OCI-LY1 (cell line): ENCODE measurements around the gene SMIM1.

Experiments used
- H2AFZ ChIP-seq: fragments of 200-600 bp; sonication (generic), shearing (Covaris generic); 2 replicates; pipeline ENCODE4 v1.6.0; 2014; ENCODE audit warnings: antibody characterized with exemption, mild to moderate bottlenecking, low read length
- H3F3A ChIP-seq: fragments of 200-600 bp; sonication (generic), shearing (Covaris generic); 2 replicates; pipeline ENCODE4 v1.6.0; 2014; ENCODE audit warnings: mild to moderate bottlenecking, antibody characterized with exemption, low read length, moderate library complexity; ENCODE audit not compliant: insufficient read depth
- H3K27ac ChIP-seq: fragments of 200-600 bp; sonication (generic); 2 replicates; pipeline ENCODE4 v1.5.1; 2014; ENCODE audit warnings: low read length, mixed run types, mild to moderate bottlenecking, low read depth; ENCODE audit not compliant: poor library complexity, severe bottlenecking
- H3K27me3 ChIP-seq: fragments of 200-600 bp; sonication (generic); 2 replicates; pipeline ENCODE4 v1.6.0; 2014; ENCODE audit warnings: antibody characterized with exemption, mild to moderate bottlenecking, low read length, moderate library complexity; ENCODE audit not compliant: insufficient read depth
- H3K36me3 ChIP-seq: fragments of 200-600 bp; sonication (generic); 2 replicates; pipeline ENCODE4 v1.6.1; 2014; ENCODE audit warnings: mild to moderate bottlenecking, antibody characterized with exemption, low read length, moderate library complexity, mixed read lengths; ENCODE audit not compliant: insufficient read depth
- H3K4me1 ChIP-seq: fragments of 200-600 bp; sonication (generic); 2 replicates; pipeline ENCODE4 v1.5.1; 2014; ENCODE audit warnings: mild to moderate bottlenecking, low read length, moderate library complexity; ENCODE audit not compliant: insufficient read depth, severe bottlenecking
- H3K4me2 ChIP-seq: fragments of 200-600 bp; sonication (generic), shearing (Covaris generic); 2 replicates; pipeline ENCODE4 v1.6.1; 2014; ENCODE audit warnings: low read length
- H3K4me3 ChIP-seq: fragments of 200-600 bp; sonication (generic); 2 replicates; pipeline ENCODE4 v1.5.1; 2014; ENCODE audit warnings: low read length, low read depth, mild to moderate bottlenecking, mixed read lengths; ENCODE audit not compliant: poor library complexity, severe bottlenecking
- H3K79me2 ChIP-seq: fragments of 200-600 bp; shearing (Covaris generic); 2 replicates; pipeline ENCODE4 v1.6.1; 2016; ENCODE audit warnings: mixed run types, low read length, mixed read lengths; ENCODE audit not compliant: insufficient read depth
- H3K9ac ChIP-seq: fragments of 200-600 bp; sonication (generic), shearing (Covaris generic); 2 replicates; pipeline ENCODE4 v1.6.1; 2014; ENCODE audit warnings: mild to moderate bottlenecking, low read length, mixed read lengths
- H3K9me2 ChIP-seq: fragments of 200-600 bp; sonication (generic), shearing (Covaris generic); 2 replicates; pipeline ENCODE4 v1.6.1; 2014; ENCODE audit warnings: low read depth, mild to moderate bottlenecking, low read length, mixed read lengths
- H3K9me3 ChIP-seq: fragments of 200-600 bp; shearing (Covaris generic); 2 replicates; pipeline ENCODE4 v1.6.1; 2014; ENCODE audit warnings: low read length, mixed read lengths
- H4K20me1 ChIP-seq: fragments of 200-600 bp; sonication (generic), shearing (Covaris generic); 2 replicates; pipeline ENCODE4 v1.6.0; 2016; ENCODE audit warnings: mild to moderate bottlenecking, low read length; ENCODE audit not compliant: insufficient read depth
- CTCF ChIP-seq: fragments of 200-600 bp; sonication (generic), shearing (Covaris generic); IDR thresholded peaks from 2 replicates; pipeline ENCODE4 v1.5.1; 2017; ENCODE audit warnings: mild to moderate bottlenecking, antibody characterized with exemption, low read length, moderate library complexity, mixed read lengths
- EZH2 ChIP-seq: fragments of 200-600 bp; sonication (generic), shearing (Covaris generic); IDR thresholded peaks from 2 replicates; pipeline ENCODE4 v1.8.0; 2017; ENCODE audit warnings: borderline replicate concordance, mixed run types, mild to moderate bottlenecking, antibody characterized with exemption, low read length, moderate library complexity, mixed read lengths

Gene SMIM1

GRCh38 chr1:3744646-3745045 is 27.9 kb upstream of the SMIM1 start:
- Histone ChIP-seq H3K4me1 (peaks cover 31% of the 10 kb centered on the region), H3K9ac (no peak overlapping the region), H3K9me2 (no peaks in the 10 kb centered on the region), H3K36me3 (peaks cover 23% of the 10 kb centered on the region; the same call in 1 of the 2 replicates), H3K27me3 (no peaks in the 10 kb centered on the region), H4K20me1 (no peaks in the 10 kb centered on the region), H2AFZ (no peak overlapping the region), H3K9me3 (no peaks in the 10 kb centered on the region), H3K4me3 (no peak overlapping the region), H3K79me2 (no peaks in the 10 kb centered on the region), H3K27ac (no peak overlapping the region), H3K4me2 (no peak overlapping the region), H3F3A (no peaks in the 10 kb centered on the region)
- TF ChIP-seq CTCF: no peak
- TF ChIP-seq EZH2: no peak

- Histone ChIP-seq H3K4me2 (peak overlapping the region; percentile 91; the same call in 1 of the 2 replicates), H3K4me3 (peak overlapping the region; percentile 94), H3K27ac (no peak overlapping the region)
Measured at GRCh38 chr1:3745071-3745470, 27.5 kb upstream of the SMIM1 start.

GRCh38 chr1:3745590-3746381 is 26.8 kb upstream of the SMIM1 start:
- Histone ChIP-seq H2AFZ (no peak overlapping the region), H3K27ac (no peak overlapping the region), H3F3A (no peaks in the 10 kb centered on the region), H3K4me3 (peak overlapping the region; percentile 94), H3K9ac (peak overlapping the region; percentile 82; the same call in 1 of the 2 replicates), H3K36me3 (peaks cover 18% of the 10 kb centered on the region; the same call in 1 of the 2 replicates), H4K20me1 (no peaks in the 10 kb centered on the region), H3K9me3 (no peaks in the 10 kb centered on the region), H3K4me2 (peak overlapping the region; percentile 91), H3K4me1 (peaks cover 31% of the 10 kb centered on the region), H3K27me3 (no peaks in the 10 kb centered on the region), H3K79me2 (no peaks in the 10 kb centered on the region), H3K9me2 (no peaks in the 10 kb centered on the region)
- TF ChIP-seq CTCF: no peak
- no peak for TF ChIP-seq EZH2

More at GRCh38 chr1:3745071-3745470, 27.5 kb upstream of the SMIM1 start:
- no peaks in the 10 kb centered on the region for H3F3A ChIP-seq
- H3K79me2 ChIP-seq: no peaks in the 10 kb centered on the region
- H3K36me3 ChIP-seq: peaks cover 19% of the 10 kb centered on the region; the same call in 1 of the 2 replicates
- no peaks in the 10 kb centered on the region for H4K20me1 ChIP-seq
- no peaks in the 10 kb centered on the region for H3K9me2 ChIP-seq
- TF ChIP-seq CTCF (no peak), EZH2 (no peak)
- H3K9ac ChIP-seq: no peak overlapping the region
- H3K27me3 ChIP-seq: no peaks in the 10 kb centered on the region
- H3K4me1 ChIP-seq: peaks cover 31% of the 10 kb centered on the region
- no peak overlapping the region for H2AFZ ChIP-seq
- no peaks in the 10 kb centered on the region for H3K9me3 ChIP-seq
